NK-92 (cell line): ENCODE data around the gene PIK3R3.
"Not testable (repeated sequence)": the region's sequence is repeated elsewhere in the genome, so short reads cannot be mapped to it uniquely, and the experiment has no call there.

Experiments
- DNase-seq: peaks from one replicate; lab custom pipeline; 2025; ENCODE audit not compliant: unreplicated experiment; lab: John Stamatoyannopoulos, UW

Gene PIK3R3

DNA sequence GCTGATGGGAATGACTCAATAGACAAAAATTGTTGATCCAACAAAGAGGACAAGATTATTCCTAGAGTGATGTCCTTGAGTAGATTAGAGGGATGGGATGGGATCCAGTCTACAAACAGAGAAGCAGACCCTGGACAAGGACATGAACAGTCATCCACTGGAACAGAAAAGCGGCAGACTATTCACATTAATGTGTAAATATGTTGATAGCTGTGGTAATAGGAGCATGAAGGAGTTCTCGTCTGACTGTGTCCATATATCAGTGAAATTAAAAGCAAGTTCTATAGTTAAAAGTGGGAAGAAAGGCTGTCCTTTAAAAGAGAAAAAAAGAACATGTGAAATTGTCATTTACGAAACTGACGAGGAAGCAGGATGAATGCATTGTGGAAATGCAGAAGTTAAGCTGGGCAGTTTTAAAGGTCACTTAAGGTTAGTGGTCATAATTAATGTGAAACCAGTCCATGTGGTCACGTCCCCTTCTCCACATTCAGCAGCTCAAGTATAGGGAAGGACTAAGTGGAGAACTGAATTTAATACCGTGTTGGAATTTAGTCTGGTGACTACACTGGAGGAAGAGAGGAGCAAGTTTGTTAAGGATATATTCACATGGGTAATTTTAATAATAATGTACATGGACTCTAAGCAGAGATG is 62.1 kb downstream of the PIK3R3 start:
- DNase-seq = no peak

DNA sequence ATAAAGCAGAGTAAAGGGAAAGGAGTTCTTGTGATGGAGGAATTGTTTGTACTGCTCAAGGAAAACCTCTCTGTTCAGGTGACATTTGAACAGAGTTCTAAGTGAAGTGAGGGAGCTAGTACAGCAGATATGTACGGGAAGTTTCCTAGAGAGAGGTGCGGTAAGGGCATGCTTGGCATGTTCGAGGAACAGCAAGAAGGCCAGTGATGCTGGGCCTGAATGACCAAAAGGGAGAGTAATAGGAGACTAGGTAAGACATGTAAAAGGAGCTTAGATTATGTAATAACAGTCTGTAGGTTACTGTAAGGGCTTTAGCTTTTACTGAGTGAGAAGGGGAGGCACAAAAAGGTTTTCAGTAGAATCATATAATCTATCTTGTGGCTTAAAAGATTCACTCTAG is 63.9 kb downstream of the PIK3R3 start:
- DNase-seq = no peak

DNA sequence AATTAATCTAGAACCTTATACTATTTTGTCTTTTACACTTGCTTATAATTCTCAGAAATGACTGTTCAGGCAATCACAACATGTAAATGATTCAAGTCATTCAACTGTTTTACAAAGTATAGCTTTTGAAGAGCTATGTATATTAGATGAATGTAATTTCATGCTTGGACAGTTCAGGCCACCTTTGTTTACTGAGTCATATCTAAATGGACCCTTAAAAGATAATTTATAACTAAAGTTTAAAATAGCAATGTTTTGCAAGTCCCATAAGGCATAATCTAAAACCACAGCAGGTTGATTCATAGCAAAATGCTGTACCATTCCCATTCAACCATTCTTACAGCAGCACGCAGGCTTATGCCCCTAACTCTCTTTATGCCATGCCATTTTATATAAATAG is 64.8 kb downstream of the PIK3R3 start:
- DNase-seq = no peak

DNA sequence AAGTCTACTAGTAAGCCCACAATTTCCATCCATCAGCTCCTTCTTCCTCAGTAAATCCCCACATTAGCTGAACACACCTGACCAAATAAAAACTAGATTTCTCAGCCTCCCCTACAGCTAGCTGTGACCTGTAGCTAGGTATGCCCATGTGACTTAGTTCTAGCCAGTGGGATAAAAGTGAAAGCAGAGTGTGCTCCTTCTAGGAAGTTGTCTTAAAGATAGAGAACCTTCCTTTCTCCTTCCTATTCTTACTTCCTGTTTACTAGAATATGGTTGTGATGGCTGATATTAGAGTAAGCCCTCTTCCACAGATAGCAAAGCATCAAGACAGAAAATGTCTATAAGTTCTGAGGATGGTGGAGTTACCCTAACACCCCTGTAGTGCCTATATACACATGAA is 67.0 kb downstream of the PIK3R3 start:
- DNase-seq = no peak

DNA sequence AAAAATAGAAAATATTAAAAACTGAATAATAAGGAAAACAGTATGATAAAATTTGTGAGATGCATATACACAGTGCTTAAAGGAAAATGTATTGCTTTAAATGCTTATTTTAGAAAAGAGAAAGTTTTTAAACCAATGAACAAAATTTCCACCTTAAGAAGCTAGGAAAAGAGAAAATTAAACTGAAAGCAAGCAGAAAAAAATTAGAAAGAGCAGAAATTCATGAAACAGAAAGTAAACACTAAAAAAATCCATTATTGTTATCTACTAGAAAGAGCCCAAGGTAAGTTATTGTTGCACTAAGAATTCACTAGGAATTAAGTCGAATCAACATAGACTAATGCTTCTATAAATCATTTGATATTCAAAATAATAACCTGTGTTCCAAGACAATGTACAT is 67.7 kb downstream of the PIK3R3 start:
- DNase-seq = no peak

DNA sequence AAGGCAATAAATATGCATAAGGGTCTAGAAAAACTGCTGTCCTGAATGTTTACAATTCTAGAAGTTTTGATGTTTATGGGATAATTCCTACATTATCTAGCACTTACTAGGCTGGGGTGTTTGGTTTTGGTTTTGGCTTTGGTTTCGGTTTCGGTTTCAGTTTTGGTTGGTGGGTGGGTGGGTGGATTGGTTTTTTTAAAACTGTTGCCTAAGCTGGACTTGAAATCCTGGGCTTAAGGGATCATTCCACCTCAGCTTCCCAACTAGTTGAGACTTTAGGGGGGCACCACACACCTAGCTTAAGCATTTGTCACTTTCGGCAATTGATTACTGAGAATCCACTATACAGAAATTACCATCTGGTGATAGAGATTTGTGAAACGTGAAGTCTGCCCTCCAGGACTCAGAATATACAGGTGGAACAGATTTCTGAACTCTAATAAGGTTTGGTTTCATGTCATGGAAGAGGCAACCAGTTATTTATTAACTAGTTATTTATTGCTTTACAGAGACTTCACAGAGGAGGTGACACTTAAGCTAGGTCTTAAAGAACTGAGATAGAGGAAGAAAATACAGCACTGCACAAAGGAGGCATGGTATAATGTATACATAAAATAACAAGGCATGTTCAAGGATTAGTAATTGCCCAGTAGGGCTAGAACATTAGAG is 69.6 kb downstream of the PIK3R3 start:
- DNase-seq = no peak

DNA sequence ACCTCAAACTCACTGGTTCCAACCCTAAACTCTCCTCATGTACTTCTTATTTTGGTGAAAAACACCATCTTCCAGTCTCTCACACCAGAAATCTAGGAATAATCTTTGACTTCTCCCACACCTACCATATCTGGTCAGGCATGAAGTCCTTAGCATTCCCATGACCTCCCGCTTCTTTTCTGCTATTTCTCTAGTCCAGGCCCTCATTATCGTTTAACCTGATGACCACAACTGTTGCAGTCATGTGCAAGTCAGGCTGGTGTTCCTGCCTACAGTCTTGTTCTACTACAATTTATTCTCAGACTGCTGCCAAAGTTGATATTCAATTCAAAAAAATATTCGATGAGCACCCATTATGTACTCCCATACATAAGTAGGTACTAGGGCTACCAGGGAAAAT is 71.3 kb downstream of the PIK3R3 start:
- DNase-seq = no peak

DNA sequence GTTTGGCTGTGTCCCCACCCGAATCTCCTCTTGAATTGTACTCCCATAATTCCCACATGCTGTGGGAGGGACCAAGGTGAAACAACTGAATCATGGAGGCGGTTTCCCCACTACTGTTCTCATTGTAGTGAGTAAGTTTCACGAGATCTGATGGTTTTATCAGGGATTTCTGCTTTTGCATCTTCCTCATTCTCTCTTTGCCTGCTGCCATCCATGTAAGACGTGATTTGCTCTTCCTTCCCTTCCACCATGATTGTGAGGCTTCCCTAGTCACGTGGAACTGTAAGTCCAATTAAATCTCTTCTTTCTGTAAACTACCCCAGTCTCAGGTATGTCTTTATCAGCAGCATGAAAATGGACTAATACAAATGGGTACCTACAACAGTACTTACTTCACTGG is 73.5 kb downstream of the PIK3R3 start:
- DNase-seq = no peak

DNA sequence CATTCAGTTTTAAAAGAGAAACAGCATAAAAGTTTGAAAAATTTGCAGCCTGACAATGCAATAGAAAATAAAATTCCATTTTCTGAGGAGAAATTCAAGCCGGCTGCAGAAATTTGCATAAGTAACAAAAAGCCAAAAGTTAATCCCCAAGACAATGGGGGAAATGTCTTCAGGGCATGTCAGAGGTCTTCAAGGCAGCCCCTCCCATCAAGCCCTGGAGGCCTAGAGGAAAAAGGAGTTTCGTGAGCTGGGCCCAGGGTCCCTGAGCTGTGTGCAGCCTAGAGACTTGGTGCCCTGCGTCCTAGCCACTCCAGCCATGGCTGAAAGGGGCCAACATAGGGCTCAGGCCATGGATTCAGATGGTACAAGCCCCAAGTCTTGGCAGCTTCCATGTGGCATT is 74.6 kb downstream of the PIK3R3 start:
- DNase-seq = no peak

DNA sequence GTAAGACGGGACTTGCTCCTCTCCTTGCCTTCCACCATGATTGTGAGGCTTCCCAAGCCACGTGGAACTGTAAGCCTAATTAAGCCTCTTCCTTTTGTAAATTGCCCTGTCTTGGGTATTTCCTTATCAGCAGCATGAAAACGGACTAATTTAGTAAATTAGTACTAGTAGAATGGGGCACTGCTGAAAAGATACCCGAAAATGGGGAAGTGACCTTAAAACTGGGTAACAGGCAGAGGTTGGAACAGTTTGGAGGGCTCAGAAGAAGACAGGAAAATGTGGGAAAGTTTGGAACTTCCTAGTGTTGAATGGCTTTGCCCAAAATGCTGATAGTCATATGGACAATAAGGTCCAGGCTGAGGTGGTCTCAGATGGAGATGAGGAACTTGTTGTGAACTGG is 75.2 kb downstream of the PIK3R3 start:
- not testable (repeated sequence) for DNase-seq

DNA sequence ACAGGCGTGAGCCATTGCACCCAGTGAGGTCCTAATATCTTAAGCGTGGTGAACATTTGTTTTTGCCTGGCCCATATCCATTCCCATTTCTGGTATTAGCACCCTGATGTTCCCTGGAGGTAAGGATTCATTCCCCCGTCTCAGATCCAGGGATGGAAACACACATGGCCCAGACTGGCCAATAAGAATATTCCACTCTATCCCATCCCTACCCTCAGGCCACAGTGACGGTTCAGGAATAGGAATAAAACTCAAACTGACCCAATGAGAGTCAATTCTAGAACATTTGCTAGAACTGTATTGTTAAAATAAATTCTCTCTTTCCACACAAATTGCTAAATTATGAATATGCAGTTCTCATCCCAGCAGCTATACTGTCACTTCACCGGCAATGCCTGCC is 76.1 kb downstream of the PIK3R3 start:
- DNase-seq = no peak

DNA sequence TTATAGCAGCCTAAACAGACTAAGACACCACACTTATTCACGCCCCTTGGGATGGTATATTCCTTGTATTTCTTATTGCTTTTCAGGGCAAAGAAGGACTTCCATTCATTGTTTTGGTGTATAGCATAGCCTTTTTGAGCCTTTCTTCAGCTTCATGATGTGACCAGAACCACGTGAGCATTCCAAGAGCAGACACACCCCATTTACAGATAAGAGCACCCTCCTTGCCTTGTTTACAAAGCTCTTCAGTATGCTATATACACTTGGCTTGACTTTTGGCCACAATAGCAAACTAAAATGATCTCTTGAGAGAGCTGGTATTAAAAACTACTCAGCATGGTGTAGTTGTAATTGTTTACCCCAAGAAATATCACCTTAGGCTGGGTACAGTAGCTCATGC is 78.7 kb downstream of the PIK3R3 start:
- no peak for DNase-seq

DNA sequence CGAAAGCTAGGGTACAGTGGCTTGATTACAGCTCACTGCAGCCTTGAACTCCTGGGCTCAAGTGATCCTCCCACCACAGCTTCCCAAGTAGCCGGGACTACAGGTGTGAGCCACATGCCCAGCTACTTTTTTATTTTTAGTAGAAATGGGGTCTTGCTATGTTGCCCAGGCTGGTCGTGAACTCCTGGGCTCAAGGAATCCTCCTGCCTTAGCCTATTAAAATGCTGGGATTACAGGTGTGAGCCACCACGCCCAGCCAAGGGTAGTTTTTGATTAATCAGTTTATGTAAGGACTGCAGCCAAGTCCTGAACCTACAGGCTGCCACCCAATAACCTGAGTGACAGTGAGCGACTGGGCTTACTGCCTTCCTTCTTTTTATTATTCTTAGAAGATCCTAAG is 88.3 kb downstream of the PIK3R3 start:
- DNase-seq = no peak

DNA sequence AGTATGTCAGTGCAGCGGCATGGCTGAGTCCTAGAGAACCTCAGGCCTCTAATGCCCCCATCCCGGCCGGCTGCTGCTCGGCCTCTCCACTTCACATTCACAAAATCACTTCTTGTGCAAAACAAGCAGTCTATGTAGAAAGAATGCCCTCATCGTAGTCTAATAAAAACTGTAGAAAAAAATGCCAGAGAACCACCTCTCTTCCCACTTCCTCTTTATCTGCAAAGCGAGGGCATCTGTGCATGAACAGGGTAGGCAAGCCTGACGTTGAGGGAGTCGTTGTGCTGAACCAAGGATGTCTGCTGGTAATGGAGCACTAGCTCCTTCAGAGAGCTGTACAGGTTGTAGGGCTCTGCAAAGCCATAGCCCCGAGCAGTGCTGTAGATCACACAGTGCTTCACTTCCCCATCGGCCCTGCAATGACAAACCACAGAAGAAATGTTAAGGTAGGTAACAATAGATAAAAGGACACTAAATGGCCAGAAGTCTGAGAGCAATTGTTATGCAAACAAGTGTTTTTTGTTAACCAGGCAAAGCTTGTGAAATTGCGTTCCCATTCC is 88.9 kb downstream of the PIK3R3 start:
- no peak for DNase-seq

DNA sequence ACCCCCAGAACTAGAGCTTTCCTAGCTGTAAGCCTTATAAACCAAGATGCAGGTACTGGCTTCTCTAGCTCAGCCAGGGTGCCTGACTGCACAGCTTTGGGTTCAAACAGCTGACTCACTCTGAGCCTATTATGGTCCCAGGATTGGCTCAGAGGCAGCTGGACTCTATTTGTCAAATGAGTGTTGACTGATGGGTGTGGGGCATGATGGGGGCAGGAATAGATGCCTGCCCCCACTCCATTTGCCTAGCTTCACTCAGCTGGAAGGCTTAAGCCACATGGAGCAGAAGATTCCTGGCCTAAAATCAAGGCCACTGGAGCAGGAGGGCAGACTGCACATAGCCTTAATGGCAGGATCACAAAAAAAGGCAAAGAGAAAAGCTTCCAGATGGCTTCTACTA is 90.5 kb downstream of the PIK3R3 start:
- DNase-seq = no peak

DNA sequence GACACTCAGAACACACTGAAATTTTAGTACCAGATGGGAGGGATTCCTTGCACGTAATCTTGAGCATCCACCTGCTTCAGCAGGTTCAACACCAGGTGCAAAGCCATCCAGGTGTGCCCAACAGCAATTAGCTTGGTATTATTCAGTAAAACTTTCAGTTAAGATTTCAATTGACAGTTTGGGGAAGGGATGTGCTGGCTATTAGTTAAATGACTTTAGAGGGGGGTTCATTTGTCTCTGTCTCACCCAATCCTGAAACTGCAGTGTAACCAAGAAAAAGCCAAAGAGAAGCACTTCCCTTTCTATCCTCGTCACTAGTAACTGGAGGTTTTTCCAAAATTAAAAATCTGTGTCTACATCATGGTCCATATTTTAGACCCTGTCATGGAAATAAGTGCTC is 90.9 kb downstream of the PIK3R3 start:
- DNase-seq = no peak

DNA sequence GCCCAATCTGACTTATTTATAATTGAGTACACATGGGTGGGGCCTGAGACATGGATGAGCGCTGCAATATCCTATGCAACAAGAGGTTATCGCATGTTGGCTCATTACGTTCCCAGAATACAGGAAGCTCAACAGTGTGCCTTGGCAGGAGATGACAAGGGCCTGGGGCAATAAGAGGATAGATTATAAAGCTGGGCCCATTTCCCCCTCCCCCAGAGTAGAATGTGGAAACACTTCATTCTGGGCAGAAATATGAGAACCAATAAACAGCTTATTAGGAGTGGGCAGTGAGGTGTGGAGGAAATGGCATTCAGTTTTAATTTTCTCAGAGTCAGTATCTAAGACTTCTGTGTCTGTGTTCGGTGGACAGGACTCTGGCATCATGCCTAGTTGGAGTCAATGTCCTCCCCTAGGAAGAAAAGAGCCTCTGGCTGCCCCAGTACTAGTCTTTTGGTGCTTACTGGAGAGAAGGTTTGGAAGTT is 92.8 kb downstream of the PIK3R3 start:
- DNase-seq = no peak

DNA sequence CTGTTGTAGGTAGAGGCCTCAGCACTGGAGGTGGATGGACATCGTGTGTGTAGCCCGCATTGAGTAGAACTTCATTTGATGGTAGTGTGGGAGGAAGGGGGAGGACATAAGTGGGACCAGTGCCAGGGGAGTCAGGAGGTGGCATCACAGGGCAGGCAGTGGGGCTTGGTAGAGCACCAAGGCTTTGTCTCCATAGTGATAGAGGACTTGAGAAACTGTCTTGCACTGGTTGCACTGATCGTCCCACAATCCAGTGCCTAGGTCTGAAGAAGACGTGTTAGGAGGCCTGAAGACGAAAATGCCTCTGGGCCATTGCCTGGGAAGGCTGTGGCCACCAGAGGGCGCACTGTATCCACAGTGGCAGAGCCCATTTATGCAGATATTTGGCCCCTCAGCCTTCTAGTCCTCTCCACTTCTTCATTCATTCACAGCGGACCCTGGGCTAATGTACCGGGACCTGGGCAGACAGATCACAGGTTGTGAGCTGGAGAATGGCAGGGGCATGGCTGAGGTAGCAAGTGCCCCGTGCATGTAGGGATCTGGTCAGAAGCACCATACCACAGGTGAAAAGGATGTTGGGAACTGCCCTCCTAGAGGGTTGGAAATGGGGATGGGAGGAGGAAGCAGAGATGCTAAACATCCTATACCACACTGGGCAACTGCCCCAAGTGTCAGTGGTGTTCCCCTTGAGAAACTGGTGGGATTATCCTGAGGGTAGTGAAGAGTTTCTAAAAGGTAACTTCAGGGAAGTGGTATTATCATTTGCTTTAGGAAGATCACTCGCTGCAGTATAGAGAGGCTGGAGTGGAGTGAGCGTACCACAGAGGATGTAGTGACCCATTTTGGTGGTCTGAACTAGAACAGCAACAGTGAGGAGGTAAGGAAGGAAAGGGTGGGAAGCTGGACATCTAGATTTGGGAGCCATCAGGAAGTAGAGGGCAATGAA is 95.3 kb downstream of the PIK3R3 start:
- DNase-seq = no peak

DNA sequence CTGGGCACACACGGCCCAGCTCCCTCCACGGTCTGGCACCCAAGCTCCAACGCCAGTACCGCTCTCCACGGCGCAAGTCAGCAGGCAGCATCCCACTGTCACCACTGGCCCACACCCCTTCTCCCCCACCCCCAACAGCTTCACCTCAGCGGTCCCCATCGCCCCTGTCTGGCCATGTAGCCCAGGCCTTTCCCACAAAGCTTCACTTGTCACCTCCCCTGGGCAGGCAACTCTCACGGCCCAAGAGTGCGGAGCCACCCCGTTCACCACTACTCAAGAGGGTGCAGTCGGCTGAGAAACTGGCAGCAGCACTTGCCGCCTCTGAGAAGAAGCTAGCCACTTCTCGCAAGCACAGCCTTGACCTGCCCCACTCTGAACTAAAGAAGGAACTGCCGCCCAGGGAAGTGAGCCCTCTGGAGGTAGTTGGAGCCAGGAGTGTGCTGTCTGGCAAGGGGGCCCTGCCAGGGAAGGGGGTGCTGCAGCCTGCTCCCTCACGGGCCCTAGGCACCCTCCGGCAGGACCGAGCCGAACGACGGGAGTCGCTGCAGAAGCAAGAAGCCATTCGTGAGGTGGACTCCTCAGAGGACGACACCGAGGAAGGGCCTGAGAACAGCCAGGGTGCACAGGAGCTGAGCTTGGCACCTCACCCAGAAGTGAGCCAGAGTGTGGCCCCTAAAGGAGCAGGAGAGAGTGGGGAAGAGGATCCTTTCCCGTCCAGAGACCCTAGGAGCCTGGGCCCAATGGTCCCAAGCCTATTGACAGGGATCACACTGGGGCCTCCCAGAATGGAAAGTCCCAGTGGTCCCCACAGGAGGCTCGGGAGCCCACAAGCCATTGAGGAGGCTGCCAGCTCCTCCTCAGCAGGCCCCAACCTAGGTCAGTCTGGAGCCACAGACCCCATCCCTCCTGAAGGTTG is 97.6 kb downstream of the PIK3R3 start:
- no peak for DNase-seq

DNA sequence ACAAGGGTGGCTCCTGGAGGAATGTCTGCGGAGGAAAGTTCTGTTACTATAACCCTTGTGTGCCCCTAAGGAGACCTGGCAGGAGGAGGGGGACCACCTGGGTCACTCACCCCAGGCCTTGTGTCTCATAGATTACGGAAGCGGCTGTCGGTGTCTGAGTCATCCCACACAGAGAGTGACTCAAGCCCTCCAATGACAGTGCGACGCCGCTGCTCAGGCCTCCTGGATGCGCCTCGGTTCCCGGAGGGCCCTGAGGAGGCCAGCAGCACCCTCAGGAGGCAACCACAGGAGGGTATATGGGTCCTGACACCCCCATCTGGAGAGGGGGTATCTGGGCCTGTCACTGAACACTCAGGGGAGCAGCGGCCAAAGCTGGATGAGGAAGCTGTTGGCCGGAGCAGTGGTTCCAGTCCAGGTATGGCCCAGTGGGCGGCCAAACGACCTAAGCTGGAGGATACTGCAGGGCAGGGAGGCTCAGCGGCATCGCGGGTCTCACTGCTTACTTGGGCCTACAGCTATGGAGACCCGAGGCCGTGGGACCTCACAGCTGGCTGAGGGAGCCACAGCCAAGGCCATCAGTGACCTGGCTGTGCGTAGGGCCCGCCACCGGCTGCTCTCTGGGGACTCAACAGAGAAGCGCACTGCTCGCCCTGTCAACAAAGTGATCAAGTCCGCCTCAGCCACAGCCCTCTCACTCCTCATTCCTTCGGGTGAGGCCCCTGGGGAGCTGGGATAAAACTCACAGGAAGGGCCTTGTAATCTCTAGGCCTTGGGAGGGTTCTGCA is 101.4 kb downstream of the PIK3R3 start:
- no peak for DNase-seq
